Liver (tissue), 9 donors: ENCODE results near the gene ARHGEF7. TPM values are rescaled to one million over a fixed set of nuclear protein-coding genes. Genes with fewer than 3 reads are reported as not detected.

Experiments used
- DNase-seq: peaks from one replicate; pipeline ENCODE4 v3.0.0-alpha.2; 2017; ENCODE audit warnings: low spot score
- H3K27ac ChIP-seq, 2 donors: one replicate each; pipeline ENCODE4 v1.7.0; 2013; ENCODE audit warnings: inconsistent platforms in 2 of 2, low read length in 2 of 2, control low read depth in 1 of 2, low read depth in 1 of 2, mild to moderate bottlenecking in 1 of 2
- H3K27me3 ChIP-seq, 4 donors: one replicate each; pipeline versions ENCODE4 v1.6.1 to v1.7.0; 2013; ENCODE audit warnings: low read length in 3 of 4, inconsistent platforms in 1 of 4, mild to moderate bottlenecking in 1 of 4, moderate library complexity in 1 of 4; ENCODE audit not compliant: control insufficient read depth in 4 of 4, insufficient read depth in 4 of 4
- H3K36me3 ChIP-seq, 4 donors: one replicate each; pipeline versions ENCODE4 v1.6.1 to v1.7.0; 2013; ENCODE audit warnings: low read length in 3 of 4, mild to moderate bottlenecking in 3 of 4, low read depth in 1 of 4, moderate library complexity in 1 of 4; ENCODE audit not compliant: control insufficient read depth in 4 of 4, insufficient read depth in 3 of 4
- H3K4me1 ChIP-seq, 4 donors: one replicate each; pipeline versions ENCODE4 v1.6.1 to v1.7.0; 2013; ENCODE audit warnings: low read length in 3 of 4, mild to moderate bottlenecking in 3 of 4, moderate library complexity in 1 of 4; ENCODE audit not compliant: control insufficient read depth in 4 of 4, insufficient read depth in 4 of 4
- H3K4me3 ChIP-seq, 3 donors: one replicate each; pipeline versions ENCODE4 v1.6.1 to v1.7.0; 2013; ENCODE audit warnings: low read length in 3 of 3, control low read depth in 1 of 3, low read depth in 1 of 3, mild to moderate bottlenecking in 1 of 3
- H3K9ac ChIP-seq, 2 donors: one replicate each; pipeline ENCODE4 v1.7.0; 2013; ENCODE audit warnings: low read length in 2 of 2, mild to moderate bottlenecking in 2 of 2, moderate library complexity in 2 of 2, control low read depth in 1 of 2, low read depth in 1 of 2
- H3K9me3 ChIP-seq, 4 donors: one replicate each; pipeline versions ENCODE4 v1.6.1 to v1.7.0; 2013; ENCODE audit warnings: low read length in 3 of 4; ENCODE audit not compliant: control insufficient read depth in 4 of 4
- CTCF ChIP-seq: fragments of 150-350 bp; IDR thresholded peaks from 2 replicates; pipeline ENCODE4 v1.5.1; 2017; ENCODE audit warnings: improper control_type of control experiment, low read depth, low read length; ENCODE audit not compliant: missing input control
- EGR1 ChIP-seq, 2 donors: IDR thresholded peaks; 2 replicates each; pipeline ENCODE4 v1.6.1; 2016 to 2018; ENCODE audit warnings: antibody characterized with exemption in 2 of 2, low read depth in 2 of 2
- FOXA1 ChIP-seq: IDR thresholded peaks from 2 replicates; pipeline ENCODE4 v1.6.1; 2016; ENCODE audit warnings: antibody characterized with exemption
- FOXA2 ChIP-seq: IDR thresholded peaks from 2 replicates; pipeline ENCODE4 v1.6.1; 2016; ENCODE audit warnings: antibody characterized with exemption
- GABPA ChIP-seq, 2 donors: IDR thresholded peaks in 1 of 2; conservative IDR thresholded peaks in 1 of 2; 2 replicates each; pipeline ENCODE4 v1.6.1; 2016; ENCODE audit warnings: antibody characterized with exemption in 2 of 2, mild to moderate bottlenecking in 1 of 2, moderate library complexity in 1 of 2
- HNF4A ChIP-seq, 2 donors: conservative IDR thresholded peaks; 2 replicates each; pipeline ENCODE4 v1.6.1; 2016; ENCODE audit warnings: antibody characterized with exemption in 2 of 2, mild to moderate bottlenecking in 2 of 2
- HNF4G ChIP-seq: IDR thresholded peaks from 2 replicates; pipeline ENCODE4 v1.6.1; 2016; ENCODE audit warnings: antibody characterized with exemption
- JUND ChIP-seq, 2 donors: IDR thresholded peaks; 2 replicates each; pipeline ENCODE4 v1.6.1; 2016; ENCODE audit warnings: antibody characterized with exemption in 2 of 2
- MAX ChIP-seq: IDR thresholded peaks from 2 replicates; pipeline ENCODE4 v1.6.1; 2016; ENCODE audit warnings: antibody characterized with exemption
- NR2F2 ChIP-seq: IDR thresholded peaks from 2 replicates; pipeline ENCODE4 v1.6.1; 2016; ENCODE audit warnings: antibody characterized with exemption
- RAD21 ChIP-seq, 2 donors: IDR thresholded peaks; 2 replicates each; pipeline ENCODE4 v1.6.1; 2016; ENCODE audit warnings: antibody characterized with exemption in 2 of 2, mild to moderate bottlenecking in 2 of 2
- RXRA ChIP-seq, 2 donors: IDR thresholded peaks; 2 replicates each; pipeline ENCODE4 v1.6.1; 2017 to 2018; ENCODE audit warnings: antibody characterized with exemption in 2 of 2, mild to moderate bottlenecking in 1 of 2
- SP1 ChIP-seq: IDR thresholded peaks from 2 replicates; pipeline ENCODE4 v1.6.1; 2018; ENCODE audit warnings: antibody characterized with exemption, mild to moderate bottlenecking
- TAF1 ChIP-seq: conservative IDR thresholded peaks from 2 replicates; pipeline ENCODE4 v1.6.1; 2016; ENCODE audit warnings: antibody characterized with exemption, mild to moderate bottlenecking
- YY1 ChIP-seq: IDR thresholded peaks from 2 replicates; pipeline ENCODE4 v1.6.1; 2016; ENCODE audit warnings: antibody characterized with exemption, mild to moderate bottlenecking
- WGBS: extraction: QIAGEN DNeasy Blood & Tissue Kit; methylation state at CpG from one replicate; pipeline ENCODE4 v1.1.7; 2013; 5-methylcytosine and 5-hydroxymethylcytosine counted together
- polyA plus RNA-seq, 2 donors: library from polyadenylated mRNA; stranded (reverse) in 1 of 2; unstranded in 1 of 2; fragments of 200-250 nt in 1 of 2; fragments of >200 nt in 1 of 2; fragmentation: Nextera tagmentation in 1 of 2; extraction: Ambion mirVana in 1 of 2; gene quantifications; one replicate each; pipeline versions ENCODE4 v1.2.1 to v1.2.3, GENCODE V29; 2013 to 2015
- total RNA-seq, 2 donors: library from RNA; depleted of rRNA; stranded (reverse); fragments of >200 nt; gene quantifications; one replicate each; pipeline ENCODE4 v1.2.3, GENCODE V29; 2014
- TF ChIP-seq, protein P1 (sequence below): IDR thresholded peaks from 2 replicates; pipeline ENCODE4 v1.6.1; 2016; ENCODE audit warnings: antibody characterized with exemption
- TF ChIP-seq, protein P2 (sequence below): IDR thresholded peaks from 2 replicates; pipeline ENCODE4 v1.6.1; 2016; ENCODE audit warnings: antibody characterized with exemption, mild to moderate bottlenecking
- TF ChIP-seq, protein P3 (sequence below): IDR thresholded peaks from 2 replicates; pipeline ENCODE4 v1.6.1; 2016; ENCODE audit warnings: antibody characterized with exemption
- donor health status: healthy.
- donor health status: healthy.
- donor health status: healthy.
- donor health status: healthy.
- donor health status: healthy.

Gene ARHGEF7
- total and polyA plus RNA-seq, 4 donors = 10.3 to 37.5 (median 20.1) TPM

DNA sequence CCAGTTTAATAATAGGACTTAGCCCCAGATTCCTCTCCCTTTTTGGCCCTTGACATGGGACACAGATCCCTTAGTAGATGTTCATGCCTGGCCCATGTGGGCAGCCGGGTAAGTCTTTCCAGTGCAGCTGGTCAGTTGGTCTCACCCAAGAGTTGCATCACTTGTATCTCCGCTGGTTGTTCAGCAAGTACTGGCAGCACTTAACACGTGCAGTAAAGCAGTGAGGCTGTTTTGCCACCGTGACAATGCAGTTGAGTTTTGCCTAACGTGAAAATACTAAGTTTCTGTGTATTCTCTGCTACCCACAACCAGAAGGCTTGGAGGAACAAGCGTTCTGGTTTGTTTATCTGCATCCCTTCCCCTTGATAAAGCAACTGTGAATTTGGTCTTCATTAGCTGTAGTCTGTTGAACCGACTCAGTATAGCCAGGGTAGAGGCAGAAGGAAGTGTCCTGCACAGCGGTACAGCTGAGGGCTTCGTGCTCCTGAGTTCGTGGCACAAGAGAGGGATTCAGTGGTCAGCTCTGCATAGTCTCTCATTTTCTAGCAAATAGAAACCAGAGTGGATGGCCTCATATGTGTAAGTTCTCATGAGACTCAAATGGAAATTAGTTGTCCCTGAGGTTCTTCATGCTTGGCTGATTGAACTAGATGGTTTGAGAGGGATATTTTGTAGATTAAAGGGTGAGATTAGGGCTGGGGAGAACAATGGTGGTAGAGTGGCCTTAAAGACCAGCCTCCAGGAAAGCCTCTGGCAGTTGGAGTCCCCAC is 50.3 kb downstream of the ARHGEF7 start:
- H3K27me3 ChIP-seq = no peaks in the 10 kb centered on the region
- H3K36me3 ChIP-seq = peaks cover 0 to 2% (median 0%) of the 10 kb centered on the region in 4 donors
- H3K4me1 ChIP-seq = peaks cover 0 to 10% (median 0%) of the 10 kb centered on the region in 4 donors
- H3K9ac ChIP-seq = no peak overlapping the region
- no peak overlapping the region for H3K4me3 ChIP-seq
- no peaks in the 10 kb centered on the region for H3K9me3 ChIP-seq
- no peak for DNase-seq
- no peak overlapping the region for H3K27ac ChIP-seq
- 93% methylated on average over 10 of the region's 10 CpGs for WGBS
- TF ChIP-seq HNF4A (conservative IDR thresholded peaks at IDR 0.05) (no peak), EGR1 (IDR thresholded peaks at IDR 0.05; ENCODE audit: low read depth in 2 of 2) (no peak), SP1 (no peak), NR2F2 (no peak), YY1 (no peak), FOXA2 (no peak)
- TF ChIP-seq, protein P1, sequence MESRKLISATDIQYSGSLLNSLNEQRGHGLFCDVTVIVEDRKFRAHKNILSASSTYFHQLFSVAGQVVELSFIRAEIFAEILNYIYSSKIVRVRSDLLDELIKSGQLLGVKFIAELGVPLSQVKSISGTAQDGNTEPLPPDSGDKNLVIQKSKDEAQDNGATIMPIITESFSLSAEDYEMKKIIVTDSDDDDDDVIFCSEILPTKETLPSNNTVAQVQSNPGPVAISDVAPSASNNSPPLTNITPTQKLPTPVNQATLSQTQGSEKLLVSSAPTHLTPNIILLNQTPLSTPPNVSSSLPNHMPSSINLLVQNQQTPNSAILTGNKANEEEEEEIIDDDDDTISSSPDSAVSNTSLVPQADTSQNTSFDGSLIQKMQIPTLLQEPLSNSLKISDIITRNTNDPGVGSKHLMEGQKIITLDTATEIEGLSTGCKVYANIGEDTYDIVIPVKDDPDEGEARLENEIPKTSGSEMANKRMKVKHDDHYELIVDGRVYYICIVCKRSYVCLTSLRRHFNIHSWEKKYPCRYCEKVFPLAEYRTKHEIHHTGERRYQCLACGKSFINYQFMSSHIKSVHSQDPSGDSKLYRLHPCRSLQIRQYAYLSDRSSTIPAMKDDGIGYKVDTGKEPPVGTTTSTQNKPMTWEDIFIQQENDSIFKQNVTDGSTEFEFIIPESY = no peak

DNA sequence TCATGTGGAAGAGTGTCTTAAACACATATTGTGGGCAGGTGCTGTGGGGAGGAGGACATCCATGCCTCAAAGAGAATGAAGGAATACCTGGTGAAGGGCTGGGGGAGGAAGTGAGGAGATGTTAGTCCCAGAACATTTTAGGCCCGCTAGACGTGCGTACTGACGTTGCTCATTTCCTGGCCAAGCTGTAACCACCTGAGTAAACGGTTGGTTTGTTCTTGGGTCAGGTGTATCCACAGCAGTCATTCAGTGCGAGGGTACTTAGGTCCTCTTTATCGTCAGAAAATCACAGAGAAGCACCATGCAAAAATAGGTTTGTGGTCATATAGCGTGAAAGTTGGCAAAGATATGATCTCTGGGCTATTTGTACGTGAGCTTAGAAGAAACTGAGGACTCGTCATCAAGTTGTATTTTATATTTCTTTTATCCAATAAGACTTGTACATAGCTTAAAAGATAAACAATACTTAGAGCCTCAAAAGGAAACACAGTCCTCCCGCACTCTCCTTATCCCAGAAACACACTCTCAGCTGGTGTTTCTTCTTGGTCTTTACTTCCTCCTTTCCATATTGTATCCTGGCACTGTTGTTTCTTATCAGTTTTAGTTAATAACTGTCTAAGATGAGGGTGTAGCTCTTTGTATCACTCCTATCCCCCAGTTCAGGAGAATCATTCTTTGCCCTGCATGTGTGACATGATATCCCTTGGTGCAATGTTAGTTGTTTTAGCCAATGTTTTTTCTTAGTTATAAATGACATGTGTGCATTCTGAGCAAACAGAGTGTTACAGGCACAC is 52.0 kb downstream of the ARHGEF7 start:
- no peak overlapping the region for H3K27ac ChIP-seq
- no peak overlapping the region for H3K9ac ChIP-seq
- TF ChIP-seq HNF4G (no peak), HNF4A (conservative IDR thresholded peaks at IDR 0.05) (no peak)
- H3K4me3 ChIP-seq = no peak overlapping the region
- no peaks in the 10 kb centered on the region for H3K27me3 ChIP-seq
- H3K36me3 ChIP-seq = peaks cover 0 to 2% (median 0%) of the 10 kb centered on the region in 4 donors
- DNase-seq = no peak
- peaks cover 0 to 10% (median 0%) of the 10 kb centered on the region in 4 donors for H3K4me1 ChIP-seq
- 76% methylated on average over 11 of the region's 11 CpGs for WGBS
- no peaks in the 10 kb centered on the region for H3K9me3 ChIP-seq

DNA sequence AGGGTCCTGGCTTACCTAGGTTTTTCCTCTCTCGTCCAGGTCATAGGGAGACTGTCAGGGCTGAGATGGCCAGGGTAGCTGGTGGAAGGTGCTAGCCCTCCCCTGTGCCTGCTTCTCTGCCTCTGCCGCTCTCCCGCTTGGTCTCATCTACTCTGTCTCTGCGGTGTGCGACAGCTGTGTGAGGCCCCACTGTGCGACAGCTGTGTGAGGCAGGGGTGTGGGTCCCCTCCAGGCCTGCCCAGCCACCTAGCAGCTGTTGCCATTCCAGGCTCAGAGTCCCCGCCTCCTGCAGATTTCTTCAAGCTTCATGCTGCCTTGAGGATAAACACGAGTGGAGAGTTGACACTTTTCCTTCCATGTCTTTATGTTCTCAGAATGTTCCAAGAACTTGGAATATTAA is 53.0 kb downstream of the ARHGEF7 start:
- Histone ChIP-seq H3K36me3 (peaks cover 0 to 7% (median under 1%) of the 10 kb centered on the region in 4 donors), H3K27ac (no peak overlapping the region), H3K4me1 (peaks cover 0 to 3% (median 0%) of the 10 kb centered on the region in 4 donors), H3K9ac (no peak overlapping the region), H3K27me3 (no peaks in the 10 kb centered on the region), H3K4me3 (no peak overlapping the region), H3K9me3 (no peaks in the 10 kb centered on the region)
- DNase-seq = no peak
- 91% methylated on average over 8 of the region's 8 CpGs for WGBS
- TF ChIP-seq, protein P2, sequence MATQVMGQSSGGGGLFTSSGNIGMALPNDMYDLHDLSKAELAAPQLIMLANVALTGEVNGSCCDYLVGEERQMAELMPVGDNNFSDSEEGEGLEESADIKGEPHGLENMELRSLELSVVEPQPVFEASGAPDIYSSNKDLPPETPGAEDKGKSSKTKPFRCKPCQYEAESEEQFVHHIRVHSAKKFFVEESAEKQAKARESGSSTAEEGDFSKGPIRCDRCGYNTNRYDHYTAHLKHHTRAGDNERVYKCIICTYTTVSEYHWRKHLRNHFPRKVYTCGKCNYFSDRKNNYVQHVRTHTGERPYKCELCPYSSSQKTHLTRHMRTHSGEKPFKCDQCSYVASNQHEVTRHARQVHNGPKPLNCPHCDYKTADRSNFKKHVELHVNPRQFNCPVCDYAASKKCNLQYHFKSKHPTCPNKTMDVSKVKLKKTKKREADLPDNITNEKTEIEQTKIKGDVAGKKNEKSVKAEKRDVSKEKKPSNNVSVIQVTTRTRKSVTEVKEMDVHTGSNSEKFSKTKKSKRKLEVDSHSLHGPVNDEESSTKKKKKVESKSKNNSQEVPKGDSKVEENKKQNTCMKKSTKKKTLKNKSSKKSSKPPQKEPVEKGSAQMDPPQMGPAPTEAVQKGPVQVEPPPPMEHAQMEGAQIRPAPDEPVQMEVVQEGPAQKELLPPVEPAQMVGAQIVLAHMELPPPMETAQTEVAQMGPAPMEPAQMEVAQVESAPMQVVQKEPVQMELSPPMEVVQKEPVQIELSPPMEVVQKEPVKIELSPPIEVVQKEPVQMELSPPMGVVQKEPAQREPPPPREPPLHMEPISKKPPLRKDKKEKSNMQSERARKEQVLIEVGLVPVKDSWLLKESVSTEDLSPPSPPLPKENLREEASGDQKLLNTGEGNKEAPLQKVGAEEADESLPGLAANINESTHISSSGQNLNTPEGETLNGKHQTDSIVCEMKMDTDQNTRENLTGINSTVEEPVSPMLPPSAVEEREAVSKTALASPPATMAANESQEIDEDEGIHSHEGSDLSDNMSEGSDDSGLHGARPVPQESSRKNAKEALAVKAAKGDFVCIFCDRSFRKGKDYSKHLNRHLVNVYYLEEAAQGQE = no peak
- no peak for TF ChIP-seq GABPA (IDR thresholded peaks at IDR 0.05 in 1 of 2, conservative IDR thresholded peaks at IDR 0.05 in 1 of 2)
- TF ChIP-seq MAX = no peak
- TF ChIP-seq HNF4G = no peak
- TF ChIP-seq SP1 = no peak
- no peak for TF ChIP-seq NR2F2
- TF ChIP-seq, protein P3, sequence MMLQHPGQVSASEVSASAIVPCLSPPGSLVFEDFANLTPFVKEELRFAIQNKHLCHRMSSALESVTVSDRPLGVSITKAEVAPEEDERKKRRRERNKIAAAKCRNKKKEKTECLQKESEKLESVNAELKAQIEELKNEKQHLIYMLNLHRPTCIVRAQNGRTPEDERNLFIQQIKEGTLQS = no peak
- TF ChIP-seq YY1 = no peak
- TF ChIP-seq EGR1 (IDR thresholded peaks at IDR 0.05; ENCODE audit: low read depth in 2 of 2) = no peak
- TF ChIP-seq FOXA1 = no peak
- no peak for TF ChIP-seq RXRA (IDR thresholded peaks at IDR 0.05)
- TF ChIP-seq JUND (IDR thresholded peaks at IDR 0.05) = no peak
- no peak for TF ChIP-seq CTCF
- TF ChIP-seq HNF4A (conservative IDR thresholded peaks at IDR 0.05) = no peak
- TF ChIP-seq FOXA2 = no peak
- no peak for TF ChIP-seq TAF1
- TF ChIP-seq RAD21 (IDR thresholded peaks at IDR 0.05) = no peak
